Cerebellar nuclear complex (tissue), 1 donor: ENCODE data around the gene SERPINB2.

Experiments
- DNase-seq, 2 experiments: peaks; one replicate each; lab custom pipeline; 2025; lab: John Stamatoyannopoulos, UW

Gene SERPINB2

GRCh38 chr18:63887424-63887823 is at the start of gene SERPINB2:
Gene SERPINB2, plus strand, starts transcription at chr18:63887705. Its CDS starts 3,740 bp downstream, at chr18:63891445.
- DNase-seq: no peak

- no peak for DNase-seq
These were observed 44.5 kb upstream of the SERPINB2 start for GRCh38 chr18:63843008-63843407.

GRCh38 chr18:63844254-63844653 is 43.3 kb upstream of the SERPINB2 start:
- DNase-seq: no peak

- no peak for DNase-seq
These were observed 39.3 kb upstream of the SERPINB2 start for GRCh38 chr18:63848159-63848558.

GRCh38 chr18:63850020-63850419 is 37.5 kb upstream of the SERPINB2 start:
- DNase-seq: no peak

- no peak for DNase-seq
These were observed 36.9 kb upstream of the SERPINB2 start for GRCh38 chr18:63850636-63851035.

GRCh38 chr18:63858456-63858855 is 29.0 kb upstream of the SERPINB2 start:
- DNase-seq: no peak

- DNase-seq: no peak
These were observed 27.6 kb upstream of the SERPINB2 start for GRCh38 chr18:63859781-63860475.

- DNase-seq: no peak
These were observed 27.0 kb upstream of the SERPINB2 start for GRCh38 chr18:63860531-63860930.

GRCh38 chr18:63867368-63868125 is 20.0 kb upstream of the SERPINB2 start:
- no peak for DNase-seq

- DNase-seq: no peak
These were observed 19.0 kb upstream of the SERPINB2 start for GRCh38 chr18:63868546-63868945.

GRCh38 chr18:63869374-63869773 is 18.1 kb upstream of the SERPINB2 start:
- no peak for DNase-seq

- DNase-seq: no peak
These were observed 17.7 kb upstream of the SERPINB2 start for GRCh38 chr18:63869851-63870250.

GRCh38 chr18:63871836-63872235 is 15.7 kb upstream of the SERPINB2 start:
- no peak for DNase-seq

- no peak for DNase-seq
These were observed 14.9 kb upstream of the SERPINB2 start for GRCh38 chr18:63872586-63872985.

GRCh38 chr18:63878343-63878742 is 9.2 kb upstream of the SERPINB2 start:
- DNase-seq: no peak

- DNase-seq: no peak
These were observed 8.6 kb upstream of the SERPINB2 start for GRCh38 chr18:63878925-63879324.

- DNase-seq: no peak
These were observed 7.8 kb upstream of the SERPINB2 start for GRCh38 chr18:63879709-63880108.

GRCh38 chr18:63881851-63882250 is 5.7 kb upstream of the SERPINB2 start:
- DNase-seq: no peak

GRCh38 chr18:63882333-63883141 is 5.0 kb upstream of the SERPINB2 start:
- no peak for DNase-seq

- no peak for DNase-seq
These were observed 3.9 kb upstream of the SERPINB2 start for GRCh38 chr18:63883617-63884016.

- no peak for DNase-seq
These were observed 1.1 kb downstream of the SERPINB2 start for GRCh38 chr18:63888470-63889190.
